Measurements from ENCODE around the gene NOA1. TPM values are rescaled to one million over a fixed set of nuclear protein-coding genes. Genes with fewer than 3 reads are reported as not detected.

The NOA1 gene
- total RNA-seq (ENCODE audit: low replicate concordance), result 15.0 and 21.2 TPM in 2 replicates

GRCh38 chr4:56977321-56978012 is at the start of gene NOA1:
NOA1 (minus strand) TSS chr4:56977606; CDS start chr4:56977585, 21 bp downstream.
- H3K4me3 ChIP-seq (ENCODE audit: low read depth, low read length), result peak within 1 kb of the TSS; percentile 97
- TF ChIP-seq, protein P1, sequence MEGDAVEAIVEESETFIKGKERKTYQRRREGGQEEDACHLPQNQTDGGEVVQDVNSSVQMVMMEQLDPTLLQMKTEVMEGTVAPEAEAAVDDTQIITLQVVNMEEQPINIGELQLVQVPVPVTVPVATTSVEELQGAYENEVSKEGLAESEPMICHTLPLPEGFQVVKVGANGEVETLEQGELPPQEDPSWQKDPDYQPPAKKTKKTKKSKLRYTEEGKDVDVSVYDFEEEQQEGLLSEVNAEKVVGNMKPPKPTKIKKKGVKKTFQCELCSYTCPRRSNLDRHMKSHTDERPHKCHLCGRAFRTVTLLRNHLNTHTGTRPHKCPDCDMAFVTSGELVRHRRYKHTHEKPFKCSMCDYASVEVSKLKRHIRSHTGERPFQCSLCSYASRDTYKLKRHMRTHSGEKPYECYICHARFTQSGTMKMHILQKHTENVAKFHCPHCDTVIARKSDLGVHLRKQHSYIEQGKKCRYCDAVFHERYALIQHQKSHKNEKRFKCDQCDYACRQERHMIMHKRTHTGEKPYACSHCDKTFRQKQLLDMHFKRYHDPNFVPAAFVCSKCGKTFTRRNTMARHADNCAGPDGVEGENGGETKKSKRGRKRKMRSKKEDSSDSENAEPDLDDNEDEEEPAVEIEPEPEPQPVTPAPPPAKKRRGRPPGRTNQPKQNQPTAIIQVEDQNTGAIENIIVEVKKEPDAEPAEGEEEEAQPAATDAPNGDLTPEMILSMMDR (IDR thresholded peaks at IDR 0.05; ENCODE audit: insufficient read depth, low read length), result no peak
- DNase-seq (ENCODE audit: low read depth), result peak; percentile 100

GRCh38 chr4:57023104-57023503 is 45.7 kb upstream of the NOA1 start:
- H3K4me3 ChIP-seq (ENCODE audit: low read depth, low read length), result no peak overlapping the region
- TF ChIP-seq, protein P1 (IDR thresholded peaks at IDR 0.05; ENCODE audit: insufficient read depth, low read length), result no peak
- DNase-seq (ENCODE audit: low read depth), result peak; percentile 86

DNA sequence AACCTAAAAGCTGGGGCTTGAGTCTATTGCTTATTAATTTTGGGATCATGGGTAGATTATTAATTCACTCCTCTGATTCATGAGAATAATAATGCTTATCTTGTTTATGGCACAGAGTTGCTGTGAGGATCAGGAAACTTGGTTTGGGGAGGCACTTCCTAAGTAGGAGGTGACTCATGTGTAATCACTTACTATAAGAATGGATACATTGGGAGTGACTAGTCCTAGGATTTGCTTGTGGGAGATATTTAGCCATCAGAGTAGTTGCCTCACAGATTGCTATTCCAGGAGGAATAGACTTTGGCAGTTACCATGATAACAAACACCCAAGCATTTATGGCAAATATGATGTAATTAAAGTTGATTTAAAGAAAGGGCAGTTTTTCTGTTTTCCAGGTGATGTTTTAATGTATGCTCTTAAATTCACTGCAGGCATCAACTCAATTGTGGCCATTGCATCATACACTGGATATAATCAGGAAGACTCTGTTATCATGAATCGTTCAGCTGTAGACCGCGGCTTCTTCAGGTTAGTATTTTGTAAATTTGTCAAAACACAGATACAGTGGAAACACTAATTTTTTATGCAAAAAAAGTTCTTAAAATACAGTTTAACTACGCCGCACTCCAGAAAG is 43.2 kb upstream of the NOA1 start:
- TF ChIP-seq, protein P1 (IDR thresholded peaks at IDR 0.05; ENCODE audit: insufficient read depth, low read length), result no peak
- peak; percentile 87 for DNase-seq (ENCODE audit: low read depth)
- H3K4me3 ChIP-seq (ENCODE audit: low read depth, low read length), result no peak overlapping the region

DNA sequence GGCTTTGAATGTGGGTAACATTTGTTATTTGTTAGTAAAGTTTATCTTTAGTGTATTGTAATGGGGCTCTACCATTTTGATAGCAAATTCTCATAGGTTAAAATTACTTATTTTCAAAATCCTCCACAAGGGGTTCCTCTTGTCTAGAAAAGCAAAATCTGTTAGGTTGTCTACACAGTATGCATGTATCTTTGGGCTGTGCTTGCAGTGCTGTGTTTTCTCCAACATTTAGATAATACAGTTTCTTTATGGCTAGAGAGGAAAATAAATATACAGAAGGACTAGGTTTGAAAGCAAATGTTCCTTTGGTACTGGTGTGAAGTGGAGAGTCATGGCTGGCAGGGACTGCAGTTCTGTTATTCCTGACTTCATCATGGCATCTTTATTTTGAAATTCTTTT is 41.6 kb upstream of the NOA1 start:
- TF ChIP-seq, protein P1 (IDR thresholded peaks at IDR 0.05; ENCODE audit: insufficient read depth, low read length), result peak; percentile 40
- no peak overlapping the region for H3K4me3 ChIP-seq (ENCODE audit: low read depth, low read length)
- DNase-seq (ENCODE audit: low read depth), result peak; percentile 48

DNA sequence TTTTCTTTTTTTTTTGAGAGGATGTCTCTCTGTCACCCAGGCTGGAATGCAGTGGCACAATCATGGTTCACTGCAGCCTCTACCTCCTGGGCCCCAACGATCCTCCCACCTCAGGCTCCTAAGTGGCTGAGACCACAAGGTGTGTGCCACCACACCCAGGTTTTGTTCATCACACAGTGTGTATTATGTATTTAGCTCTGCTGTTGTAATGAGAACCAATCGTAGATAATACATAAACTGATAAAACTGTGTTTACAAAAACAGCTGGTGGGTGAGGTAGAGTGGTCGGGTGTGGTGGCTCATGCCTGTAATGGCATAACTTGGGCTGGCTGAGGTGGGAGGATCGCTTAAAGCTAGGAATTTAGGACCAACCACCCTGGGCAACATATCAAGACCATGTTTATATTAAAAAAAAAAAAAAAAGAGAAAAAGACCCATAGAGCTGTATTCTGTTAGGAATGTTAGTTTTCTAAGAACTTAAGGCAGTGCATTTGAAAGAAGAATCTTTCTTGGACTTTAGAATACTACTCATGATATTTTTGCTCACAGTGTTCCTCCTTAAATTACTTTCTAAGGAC is 36.2 kb upstream of the NOA1 start:
- H3K4me3 ChIP-seq (ENCODE audit: low read depth, low read length), result no peak overlapping the region
- DNase-seq (ENCODE audit: low read depth), result no peak
- TF ChIP-seq, protein P1 (IDR thresholded peaks at IDR 0.05; ENCODE audit: insufficient read depth, low read length), result no peak

- TF ChIP-seq, protein P1 (IDR thresholded peaks at IDR 0.05; ENCODE audit: insufficient read depth, low read length), result no peak
- H3K4me3 ChIP-seq (ENCODE audit: low read depth, low read length), result no peak overlapping the region
- no peak for DNase-seq (ENCODE audit: low read depth)
Observed at GRCh38 chr4:56999751-57000150, 22.3 kb upstream of the NOA1 start.

Data from fibroblast of the aortic adventitia (primary cell).